Fibroblast of lung (primary cell): ENCODE measurements around the gene ROBO1. TPM values are rescaled to one million over a fixed set of nuclear protein-coding genes. Genes with fewer than 3 reads are reported as not detected.

Experiments used
- DNase-seq, 2 donors: peaks; one replicate each; pipeline versions ENCODE4 v3.0.0 to v3.0.0-alpha.2; 2010; ENCODE audit warnings: low read depth in 2 of 2
- H2AFZ ChIP-seq: 2 replicates; pipeline ENCODE4 v1.5.1; 2012; ENCODE audit warnings: low read length, control low read depth, inconsistent platforms
- H3K27ac ChIP-seq: 2 replicates; pipeline ENCODE4 v1.5.1; 2011; ENCODE audit warnings: low read length, control low read depth; ENCODE audit not compliant: insufficient read depth
- H3K27me3 ChIP-seq: 2 replicates; pipeline ENCODE4 v1.5.1; 2011; ENCODE audit warnings: mild to moderate bottlenecking, low read length; ENCODE audit not compliant: control insufficient read depth, insufficient read depth
- H3K36me3 ChIP-seq: 2 replicates; pipeline ENCODE4 v1.5.1; 2011; ENCODE audit warnings: low read length; ENCODE audit not compliant: control insufficient read depth, insufficient read depth
- H3K4me1 ChIP-seq: 2 replicates; pipeline ENCODE4 v1.5.1; 2011; ENCODE audit warnings: low read length; ENCODE audit not compliant: control insufficient read depth, insufficient read depth; ENCODE audit errors: extremely low read depth
- H3K4me2 ChIP-seq: 2 replicates; pipeline ENCODE4 v1.5.1; 2011; ENCODE audit warnings: low read length, control low read depth; ENCODE audit not compliant: insufficient read depth; ENCODE audit errors: extremely low read depth
- H3K4me3 ChIP-seq, 4 experiments: fragments of 200-600 bp in 1 of 4; sonication (generic) in 1 of 4; replicated peaks in 1 of 4; 2 replicates each; pipeline ENCODE4 v1.5.1; 2011 to 2016; ENCODE audit warnings: low read length in 4 of 4, low read depth in 3 of 4, mild to moderate bottlenecking in 3 of 4, control low read depth in 2 of 4, inconsistent platforms in 1 of 4, mixed read lengths in 1 of 4; ENCODE audit not compliant: insufficient read depth in 1 of 4; ENCODE audit errors: control extremely low read depth in 1 of 4
- H3K79me2 ChIP-seq: 2 replicates; pipeline ENCODE4 v1.5.1; 2012; ENCODE audit warnings: mild to moderate bottlenecking, low read length, inconsistent platforms; ENCODE audit not compliant: control insufficient read depth, insufficient read depth
- H3K9ac ChIP-seq: 2 replicates; pipeline ENCODE4 v1.5.1; 2011; ENCODE audit warnings: mild to moderate bottlenecking, low read length, control low read depth; ENCODE audit not compliant: insufficient read depth
- H3K9me3 ChIP-seq: 2 replicates; pipeline ENCODE4 v1.5.1; 2012; ENCODE audit warnings: low read depth, low read length; ENCODE audit not compliant: control insufficient read depth, insufficient read depth
- H4K20me1 ChIP-seq: 2 replicates; pipeline ENCODE4 v1.5.1; 2011; ENCODE audit warnings: low read length; ENCODE audit not compliant: control insufficient read depth, insufficient read depth; ENCODE audit errors: extremely low read depth
- EZH2 ChIP-seq: IDR thresholded peaks from 2 replicates; pipeline ENCODE4 v1.5.1; 2012; ENCODE audit warnings: low read length, control low read depth, mild to moderate bottlenecking; ENCODE audit errors: missing control alignments
- polyA plus RNA-seq, 2 donors: library from polyadenylated mRNA; depleted of rRNA in 1 of 2; stranded (reverse) in 1 of 2; unstranded in 1 of 2; fragments of >200 nt; gene quantifications; 2 replicates each; pipeline ENCODE4 v1.2.1, GENCODE V29; 2011 to 2012; ENCODE audit warnings: missing spikeins in 1 of 2
- total RNA-seq: library from RNA; depleted of rRNA; stranded (reverse); fragments of >200 nt; gene quantifications from 2 replicates; pipeline ENCODE4 v1.2.1, GENCODE V29; 2014
- TF ChIP-seq, protein P1 (sequence below), 2 donors: IDR thresholded peaks in 1 of 2; conservative IDR thresholded peaks in 1 of 2; 1 replicate in 1 of 2; 2 replicates in 1 of 2; pipeline ENCODE4 v1.5.1; 2011 to 2012; ENCODE audit warnings: low read length in 2 of 2, control low read depth in 1 of 2, inconsistent platforms in 1 of 2, low read depth in 1 of 2, mild to moderate bottlenecking in 1 of 2

ROBO1 gene
- total and polyA plus RNA-seq, 2 donors (not counting 1 experiment from before 2014, with no cell fraction given): 53.8 to 104 TPM

DNA sequence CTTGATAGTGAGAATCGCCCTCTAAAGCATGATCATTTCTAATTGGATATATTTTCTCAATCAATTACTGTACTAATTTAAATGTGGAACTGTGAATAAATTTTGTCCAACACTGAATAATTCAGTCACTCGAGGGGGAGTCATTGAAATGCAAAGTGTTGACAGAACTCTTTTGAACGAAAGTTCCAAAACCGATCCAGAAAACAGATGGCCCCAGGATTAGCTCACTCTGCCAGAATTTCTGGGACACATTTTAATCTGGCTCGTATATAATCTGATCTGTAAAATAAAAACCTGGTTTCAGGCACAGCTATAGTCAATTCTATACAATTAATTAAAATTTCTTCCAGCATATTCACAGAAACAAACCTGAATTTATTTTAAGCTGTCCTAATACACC is 580.4 kb downstream of the ROBO1 start:
- H3K27ac ChIP-seq: no peak overlapping the region
- H3K9me3 ChIP-seq: no peaks in the 10 kb centered on the region
- TF ChIP-seq EZH2: no peak
- TF ChIP-seq, protein P1, sequence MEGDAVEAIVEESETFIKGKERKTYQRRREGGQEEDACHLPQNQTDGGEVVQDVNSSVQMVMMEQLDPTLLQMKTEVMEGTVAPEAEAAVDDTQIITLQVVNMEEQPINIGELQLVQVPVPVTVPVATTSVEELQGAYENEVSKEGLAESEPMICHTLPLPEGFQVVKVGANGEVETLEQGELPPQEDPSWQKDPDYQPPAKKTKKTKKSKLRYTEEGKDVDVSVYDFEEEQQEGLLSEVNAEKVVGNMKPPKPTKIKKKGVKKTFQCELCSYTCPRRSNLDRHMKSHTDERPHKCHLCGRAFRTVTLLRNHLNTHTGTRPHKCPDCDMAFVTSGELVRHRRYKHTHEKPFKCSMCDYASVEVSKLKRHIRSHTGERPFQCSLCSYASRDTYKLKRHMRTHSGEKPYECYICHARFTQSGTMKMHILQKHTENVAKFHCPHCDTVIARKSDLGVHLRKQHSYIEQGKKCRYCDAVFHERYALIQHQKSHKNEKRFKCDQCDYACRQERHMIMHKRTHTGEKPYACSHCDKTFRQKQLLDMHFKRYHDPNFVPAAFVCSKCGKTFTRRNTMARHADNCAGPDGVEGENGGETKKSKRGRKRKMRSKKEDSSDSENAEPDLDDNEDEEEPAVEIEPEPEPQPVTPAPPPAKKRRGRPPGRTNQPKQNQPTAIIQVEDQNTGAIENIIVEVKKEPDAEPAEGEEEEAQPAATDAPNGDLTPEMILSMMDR (conservative IDR thresholded peaks at IDR 0.05 in 1 of 2, IDR thresholded peaks at IDR 0.05 in 1 of 2; ENCODE audit: low read depth in 1 of 2, low read length in 2 of 2): no peak
- H4K20me1 ChIP-seq: no peaks in the 10 kb centered on the region
- no peaks in the 10 kb centered on the region for H3K27me3 ChIP-seq
- no peaks in the 10 kb centered on the region for H3K79me2 ChIP-seq
- no peak overlapping the region for H2AFZ ChIP-seq
- no peaks in the 10 kb centered on the region for H3K4me1 ChIP-seq
- H3K4me3 ChIP-seq: no peak overlapping the region
- no peaks in the 10 kb centered on the region for H3K36me3 ChIP-seq
- H3K9ac ChIP-seq: no peak overlapping the region
- no peak overlapping the region for H3K4me2 ChIP-seq
- DNase-seq: no peak

DNA sequence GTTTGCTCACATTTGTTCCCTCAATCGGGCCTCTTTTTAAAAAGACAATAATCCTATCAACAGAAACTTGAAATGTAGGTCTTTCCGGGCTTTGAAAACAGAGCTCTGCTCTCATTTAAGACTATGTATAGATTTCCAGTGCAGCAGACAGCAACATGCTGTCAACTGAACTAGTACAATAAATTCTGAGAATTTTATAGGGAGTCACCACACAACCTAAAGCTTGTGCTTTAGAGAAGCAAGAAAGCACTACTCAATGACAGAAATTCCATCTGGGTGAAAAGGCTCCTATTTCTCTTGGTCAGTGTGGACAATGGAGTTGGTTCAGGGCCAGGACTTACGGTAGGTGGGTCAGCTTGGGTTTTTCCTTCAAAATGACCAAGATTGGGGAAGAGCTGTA is 583.5 kb downstream of the ROBO1 start:
- Histone ChIP-seq H2AFZ (no peak overlapping the region), H3K4me3 (no peak overlapping the region), H4K20me1 (no peaks in the 10 kb centered on the region), H3K36me3 (no peaks in the 10 kb centered on the region), H3K27me3 (no peaks in the 10 kb centered on the region), H3K4me1 (no peaks in the 10 kb centered on the region), H3K27ac (no peak overlapping the region), H3K9me3 (no peaks in the 10 kb centered on the region), H3K4me2 (no peak overlapping the region), H3K9ac (no peak overlapping the region), H3K79me2 (no peaks in the 10 kb centered on the region)
- DNase-seq: no peak
- TF ChIP-seq, protein P1 (conservative IDR thresholded peaks at IDR 0.05 in 1 of 2, IDR thresholded peaks at IDR 0.05 in 1 of 2; ENCODE audit: low read depth in 1 of 2, low read length in 2 of 2): no peak
- no peak for TF ChIP-seq EZH2

DNA sequence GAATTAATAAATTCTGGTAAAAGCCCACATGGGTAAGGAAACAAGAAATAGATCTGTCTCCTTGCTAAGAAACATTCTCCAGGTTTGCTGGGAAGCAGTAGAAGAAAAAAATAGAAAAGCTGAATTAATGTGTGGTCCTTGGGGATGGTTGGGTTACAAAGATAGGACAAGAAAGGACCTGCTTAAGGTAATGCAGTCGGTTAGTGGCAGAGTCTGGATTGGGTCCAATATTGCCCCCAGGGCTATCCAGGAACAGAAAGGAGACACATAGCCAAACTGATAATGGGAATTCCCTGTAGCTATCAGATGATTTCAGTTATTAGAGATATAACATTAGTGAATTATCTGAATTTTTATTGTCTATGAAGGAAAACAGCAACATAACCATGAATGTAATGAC is 584.3 kb downstream of the ROBO1 start:
- Histone ChIP-seq H3K79me2 (no peaks in the 10 kb centered on the region), H3K27ac (no peak overlapping the region), H3K27me3 (no peaks in the 10 kb centered on the region), H3K9me3 (no peaks in the 10 kb centered on the region), H3K4me2 (no peak overlapping the region), H2AFZ (no peak overlapping the region), H3K4me1 (no peaks in the 10 kb centered on the region), H3K4me3 (no peak overlapping the region), H4K20me1 (no peaks in the 10 kb centered on the region), H3K36me3 (no peaks in the 10 kb centered on the region), H3K9ac (no peak overlapping the region)
- DNase-seq: no peak
- TF ChIP-seq, protein P1 (conservative IDR thresholded peaks at IDR 0.05 in 1 of 2, IDR thresholded peaks at IDR 0.05 in 1 of 2; ENCODE audit: low read depth in 1 of 2, low read length in 2 of 2): no peak
- TF ChIP-seq EZH2: no peak
